ENCODE results near the gene L3MBTL2.
A peak's percentile ranks its signal among the peaks of the same experiment; 100 is the strongest.
"Not testable (repeated sequence)": the region's sequence is repeated elsewhere in the genome, so short reads cannot be mapped to it uniquely, and the experiment has no call there.

Gene L3MBTL2

GRCh38 chr22:41177040-41177621 lies 28.0 kb upstream of the L3MBTL2 start:
- H3K4me3 ChIP-seq (ENCODE audit: severe bottlenecking) = no peak overlapping the region
- no peak for DNase-seq (ENCODE audit: low spot score)
- no peak overlapping the region for H3K27ac ChIP-seq (ENCODE audit: poor library complexity, severe bottlenecking)
- no peaks in the 10 kb centered on the region for H3K27me3 ChIP-seq (ENCODE audit: insufficient read depth, poor library complexity, severe bottlenecking)
- no peak for TF ChIP-seq CTCF (IDR thresholded peaks at IDR 0.05; ENCODE audit: poor library complexity, severe bottlenecking)
- no peaks in the 10 kb centered on the region for H3K9me3 ChIP-seq (ENCODE audit: severe bottlenecking)
- no peak for ATAC-seq (ENCODE audit: low read depth)
- H3K4me1 ChIP-seq (ENCODE audit: insufficient read depth, poor library complexity, severe bottlenecking) = peaks cover 7% of the 10 kb centered on the region
- peaks cover 64% of the 10 kb centered on the region for H3K36me3 ChIP-seq (ENCODE audit: low read depth)

GRCh38 chr22:41177622-41178424 lies 27.3 kb upstream of the L3MBTL2 start:
- ATAC-seq (ENCODE audit: low read depth) = no peak
- Histone ChIP-seq H3K4me3 (ENCODE audit: severe bottlenecking) (no peak overlapping the region), H3K27me3 (ENCODE audit: insufficient read depth, poor library complexity, severe bottlenecking) (no peaks in the 10 kb centered on the region), H3K27ac (ENCODE audit: poor library complexity, severe bottlenecking) (no peak overlapping the region), H3K4me1 (ENCODE audit: insufficient read depth, poor library complexity, severe bottlenecking) (peaks cover 8% of the 10 kb centered on the region), H3K36me3 (ENCODE audit: low read depth) (peaks cover 57% of the 10 kb centered on the region), H3K9me3 (ENCODE audit: severe bottlenecking) (no peaks in the 10 kb centered on the region)
- TF ChIP-seq CTCF (IDR thresholded peaks at IDR 0.05; ENCODE audit: poor library complexity, severe bottlenecking) = no peak
- no peak for DNase-seq (ENCODE audit: low spot score)

DNA sequence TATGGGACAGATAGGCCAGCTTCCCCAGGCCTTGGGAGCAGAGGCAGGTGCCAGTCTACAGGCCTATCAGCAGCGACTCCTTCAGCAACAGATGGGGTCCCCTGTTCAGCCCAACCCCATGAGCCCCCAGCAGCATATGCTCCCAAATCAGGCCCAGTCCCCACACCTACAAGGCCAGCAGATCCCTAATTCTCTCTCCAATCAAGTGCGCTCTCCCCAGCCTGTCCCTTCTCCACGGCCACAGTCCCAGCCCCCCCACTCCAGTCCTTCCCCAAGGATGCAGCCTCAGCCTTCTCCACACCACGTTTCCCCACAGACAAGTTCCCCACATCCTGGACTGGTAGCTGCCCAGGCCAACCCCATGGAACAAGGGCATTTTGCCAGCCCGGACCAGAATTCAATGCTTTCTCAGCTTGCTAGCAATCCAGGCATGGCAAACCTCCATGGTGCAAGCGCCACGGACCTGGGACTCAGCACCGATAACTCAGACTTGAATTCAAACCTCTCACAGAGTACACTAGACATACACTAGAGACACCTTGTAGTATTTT lies 26.6 kb upstream of the L3MBTL2 start:
- DNase-seq (ENCODE audit: low spot score) = no peak
- Histone ChIP-seq H3K27ac (ENCODE audit: poor library complexity, severe bottlenecking) (no peak overlapping the region), H3K27me3 (ENCODE audit: insufficient read depth, poor library complexity, severe bottlenecking) (no peaks in the 10 kb centered on the region), H3K36me3 (ENCODE audit: low read depth) (peaks cover 50% of the 10 kb centered on the region), H3K4me1 (ENCODE audit: insufficient read depth, poor library complexity, severe bottlenecking) (peaks cover 8% of the 10 kb centered on the region), H3K4me3 (ENCODE audit: severe bottlenecking) (no peak overlapping the region), H3K9me3 (ENCODE audit: severe bottlenecking) (no peaks in the 10 kb centered on the region)
- ATAC-seq (ENCODE audit: low read depth) = no peak
- no peak for TF ChIP-seq CTCF (IDR thresholded peaks at IDR 0.05; ENCODE audit: poor library complexity, severe bottlenecking)

- not testable (repeated sequence) for DNase-seq (ENCODE audit: low spot score); H3K27me3 ChIP-seq (ENCODE audit: insufficient read depth, poor library complexity, severe bottlenecking); ATAC-seq (ENCODE audit: low read depth); H3K4me1 ChIP-seq (ENCODE audit: insufficient read depth, poor library complexity, severe bottlenecking); H3K27ac ChIP-seq (ENCODE audit: poor library complexity, severe bottlenecking); H3K4me3 ChIP-seq (ENCODE audit: severe bottlenecking); H3K9me3 ChIP-seq (ENCODE audit: severe bottlenecking)
- H3K36me3 ChIP-seq (ENCODE audit: low read depth) = peaks cover 32% of the 10 kb centered on the region
Measured at GRCh38 chr22:41180362-41180761, 24.8 kb upstream of the L3MBTL2 start.

DNA sequence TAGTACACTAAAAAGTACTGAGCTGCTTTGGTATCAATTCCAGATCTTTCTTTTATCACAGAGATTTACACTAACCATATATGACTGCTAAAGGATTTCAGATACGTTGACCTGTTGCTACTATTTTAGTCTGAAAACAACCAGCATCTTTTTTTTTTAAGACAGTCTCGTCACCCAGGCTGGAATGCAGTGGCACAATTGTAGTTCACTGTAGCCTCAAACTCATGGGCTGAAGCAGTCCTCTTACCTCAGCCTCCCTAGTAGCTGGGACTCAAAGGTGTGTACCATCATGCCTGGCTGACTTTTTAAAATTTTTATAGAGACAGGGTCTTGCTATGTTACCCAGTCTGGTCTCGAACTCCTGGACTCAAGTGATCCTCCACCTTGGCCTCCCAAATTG lies 24.2 kb upstream of the L3MBTL2 start:
- peak overlapping the region; percentile 39 for H3K27ac ChIP-seq (ENCODE audit: poor library complexity, severe bottlenecking)
- no peak for ATAC-seq (ENCODE audit: low read depth)

More for the DNA sequence above, 24.2 kb upstream of the L3MBTL2 start:
- no peak for TF ChIP-seq CTCF (IDR thresholded peaks at IDR 0.05; ENCODE audit: poor library complexity, severe bottlenecking)
- DNase-seq (ENCODE audit: low spot score) = no peak
- H3K4me3 ChIP-seq (ENCODE audit: severe bottlenecking) = no peak overlapping the region
- no peaks in the 10 kb centered on the region for H3K27me3 ChIP-seq (ENCODE audit: insufficient read depth, poor library complexity, severe bottlenecking)
- no peaks in the 10 kb centered on the region for H3K9me3 ChIP-seq (ENCODE audit: severe bottlenecking)
- peaks cover 26% of the 10 kb centered on the region for H3K36me3 ChIP-seq (ENCODE audit: low read depth)
- peaks cover 8% of the 10 kb centered on the region for H3K4me1 ChIP-seq (ENCODE audit: insufficient read depth, poor library complexity, severe bottlenecking)
